ENCODE data around the gene B3GNT5. TPM values are rescaled to one million over a fixed set of nuclear protein-coding genes. Genes with fewer than 3 reads are reported as not detected.

Gene B3GNT5
- total RNA-seq, 4 donors from 2014 or later: 26.3 to 69.9 (median 29.3) TPM

GRCh38 chr3:183230826-183231225 is 22.2 kb upstream of the B3GNT5 start:
- H3K27me3 ChIP-seq: no peaks in the 10 kb centered on the region
- WGBS, 2 donors: 85 to 87% methylated on average over 3 of the region's 3 CpGs

DNA sequence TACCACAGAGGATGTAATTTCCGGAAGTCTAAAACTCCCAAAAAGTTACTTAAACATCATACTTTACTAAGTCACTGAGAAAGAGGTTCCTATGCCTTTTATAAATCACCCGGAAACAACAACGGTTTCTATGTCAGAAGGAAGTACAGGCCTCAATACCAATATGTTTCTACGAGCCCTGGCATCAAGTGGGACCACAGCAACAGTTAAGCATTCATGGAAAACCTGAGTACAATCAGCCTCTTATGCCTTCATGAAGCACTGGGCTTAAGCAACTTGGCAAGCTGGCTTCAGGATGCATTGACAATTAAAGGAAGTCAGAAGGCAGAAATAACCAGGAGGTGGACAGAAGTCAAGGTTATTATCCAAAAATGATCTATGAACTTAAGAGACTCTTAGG is 19.1 kb upstream of the B3GNT5 start:
- DNase-seq: no peak

More at GRCh38 chr3:183230826-183231225, 22.2 kb upstream of the B3GNT5 start:
- Histone ChIP-seq H3K4me3 (no peak overlapping the region), H3K9me3 (no peaks in the 10 kb centered on the region), H3K27ac (no peak overlapping the region), H3K4me1 (no peaks in the 10 kb centered on the region), H3K36me3 (no peaks in the 10 kb centered on the region)
- intact Hi-C loops (cut with DNase I): no loop called here
- no peak for DNase-seq
- TF ChIP-seq POLR2A (IDR thresholded peaks at IDR 0.05): no peak
- TF ChIP-seq, protein P1, sequence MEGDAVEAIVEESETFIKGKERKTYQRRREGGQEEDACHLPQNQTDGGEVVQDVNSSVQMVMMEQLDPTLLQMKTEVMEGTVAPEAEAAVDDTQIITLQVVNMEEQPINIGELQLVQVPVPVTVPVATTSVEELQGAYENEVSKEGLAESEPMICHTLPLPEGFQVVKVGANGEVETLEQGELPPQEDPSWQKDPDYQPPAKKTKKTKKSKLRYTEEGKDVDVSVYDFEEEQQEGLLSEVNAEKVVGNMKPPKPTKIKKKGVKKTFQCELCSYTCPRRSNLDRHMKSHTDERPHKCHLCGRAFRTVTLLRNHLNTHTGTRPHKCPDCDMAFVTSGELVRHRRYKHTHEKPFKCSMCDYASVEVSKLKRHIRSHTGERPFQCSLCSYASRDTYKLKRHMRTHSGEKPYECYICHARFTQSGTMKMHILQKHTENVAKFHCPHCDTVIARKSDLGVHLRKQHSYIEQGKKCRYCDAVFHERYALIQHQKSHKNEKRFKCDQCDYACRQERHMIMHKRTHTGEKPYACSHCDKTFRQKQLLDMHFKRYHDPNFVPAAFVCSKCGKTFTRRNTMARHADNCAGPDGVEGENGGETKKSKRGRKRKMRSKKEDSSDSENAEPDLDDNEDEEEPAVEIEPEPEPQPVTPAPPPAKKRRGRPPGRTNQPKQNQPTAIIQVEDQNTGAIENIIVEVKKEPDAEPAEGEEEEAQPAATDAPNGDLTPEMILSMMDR (IDR thresholded peaks at IDR 0.05): no peak

GRCh38 chr3:183239046-183239445 is 14.0 kb upstream of the B3GNT5 start:
- Histone ChIP-seq H3K9me3 (peaks cover 0 to 21% (median 15%) of the 10 kb centered on the region in 3 donors), H3K27me3 (no peaks in the 10 kb centered on the region), H3K27ac (no peak overlapping the region), H3K4me1 (no peaks in the 10 kb centered on the region), H3K36me3 (no peaks in the 10 kb centered on the region), H3K4me3 (no peak overlapping the region)
- no peak for DNase-seq
- intact Hi-C loops (cut with DNase I): no loop called here
- TF ChIP-seq, protein P1 (IDR thresholded peaks at IDR 0.05): no peak
- TF ChIP-seq POLR2A (IDR thresholded peaks at IDR 0.05): no peak
- WGBS, 2 donors: 72 to 84% methylated on average over 5 of the region's 5 CpGs

More for the DNA sequence above, 19.1 kb upstream of the B3GNT5 start:
- Histone ChIP-seq H3K4me1 (no peaks in the 10 kb centered on the region), H3K4me3 (no peak overlapping the region), H3K36me3 (no peaks in the 10 kb centered on the region), H3K9me3 (no peaks in the 10 kb centered on the region), H3K27me3 (no peaks in the 10 kb centered on the region), H3K27ac (no peak overlapping the region)
- TF ChIP-seq, protein P1 (IDR thresholded peaks at IDR 0.05): no peak
- TF ChIP-seq POLR2A (IDR thresholded peaks at IDR 0.05): no peak
- intact Hi-C loops (cut with DNase I): no loop called here
- WGBS, 2 donors: 50 to 61% methylated on average over 4 of the region's 4 CpGs

- no CpG with 5 or more reads among the region's 1 CpG for WGBS, 2 donors
- intact Hi-C loops (cut with DNase I): no loop called here
- no peaks in the 10 kb centered on the region for H3K36me3 ChIP-seq
- H3K4me3 ChIP-seq: no peak overlapping the region
- no peaks in the 10 kb centered on the region for H3K4me1 ChIP-seq
- H3K27me3 ChIP-seq: no peaks in the 10 kb centered on the region
- TF ChIP-seq, protein P1 (IDR thresholded peaks at IDR 0.05): no peak
- no peak for TF ChIP-seq POLR2A (IDR thresholded peaks at IDR 0.05)
- H3K9me3 ChIP-seq: peaks cover 0 to 21% (median 15%) of the 10 kb centered on the region in 3 donors
- no peak for DNase-seq
- no peak overlapping the region for H3K27ac ChIP-seq
Measured at GRCh38 chr3:183242431-183242830, 10.6 kb upstream of the B3GNT5 start.

- H3K27me3 ChIP-seq: no peaks in the 10 kb centered on the region
- intact Hi-C loops (cut with DNase I): no loop called here
Measured at GRCh38 chr3:183244219-183244618, 8.8 kb upstream of the B3GNT5 start.

More at GRCh38 chr3:183244219-183244618, 8.8 kb upstream of the B3GNT5 start:
- DNase-seq: no peak
- 66 to 82% methylated on average over 2 of the region's 2 CpGs for WGBS, 2 donors
- no peak for TF ChIP-seq POLR2A (IDR thresholded peaks at IDR 0.05)
- TF ChIP-seq, protein P1 (IDR thresholded peaks at IDR 0.05): no peak
- no peaks in the 10 kb centered on the region for H3K36me3 ChIP-seq
- no peak overlapping the region for H3K27ac ChIP-seq
- no peaks in the 10 kb centered on the region for H3K4me1 ChIP-seq
- H3K4me3 ChIP-seq: no peak overlapping the region
- H3K9me3 ChIP-seq: peaks cover 0 to 21% (median 15%) of the 10 kb centered on the region in 3 donors

All from esophagus squamous epithelium (tissue), 5 donors.